ENCODE results near the gene WNK2.
"Not testable (repeated sequence)": the region's sequence is repeated elsewhere in the genome, so short reads cannot be mapped to it uniquely, and the experiment has no call there.

Gene WNK2

DNA sequence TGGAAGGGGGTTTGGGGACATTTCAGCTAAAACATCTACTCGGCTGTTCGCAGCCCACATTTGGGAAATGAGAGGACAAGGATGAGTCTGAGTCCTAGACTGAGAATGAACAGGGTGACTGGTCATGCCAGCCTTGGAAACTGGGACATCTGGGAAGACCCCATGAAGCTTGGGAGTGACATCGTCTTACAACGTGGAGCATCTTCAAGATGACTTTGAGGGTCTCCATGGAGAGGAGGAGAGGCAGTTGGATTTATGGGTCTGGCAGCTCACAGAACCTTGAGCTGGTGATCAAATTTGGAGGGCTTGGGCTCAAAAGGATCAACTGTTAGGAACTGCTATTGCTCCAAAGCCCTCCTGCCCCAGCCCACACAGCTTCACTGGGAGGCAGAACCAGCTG, 182.5 kb downstream of the WNK2 start:
- not testable (repeated sequence) for DNase-seq (ENCODE audit: low read depth, low spot score)

DNA sequence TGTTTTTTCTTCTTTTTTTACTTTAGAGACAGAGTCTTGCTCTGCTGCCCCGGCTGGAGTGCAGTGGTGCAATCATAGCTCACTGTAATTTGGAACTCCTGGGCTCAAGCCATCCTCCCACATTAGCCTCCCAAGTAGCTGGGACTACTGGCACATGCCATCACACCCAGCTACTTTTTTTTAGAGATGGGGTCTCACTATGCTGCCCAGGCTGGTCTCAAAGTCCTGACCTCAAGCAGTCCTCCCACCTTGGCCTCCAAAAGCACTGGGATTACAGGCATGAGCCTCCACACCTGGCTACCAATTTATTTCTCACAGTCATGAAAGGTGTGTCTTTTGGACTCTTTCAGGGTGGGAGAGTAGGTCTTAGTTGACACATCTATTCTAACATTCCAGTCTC, 184.5 kb downstream of the WNK2 start:
- no peak for DNase-seq (ENCODE audit: low read depth, low spot score)

DNA sequence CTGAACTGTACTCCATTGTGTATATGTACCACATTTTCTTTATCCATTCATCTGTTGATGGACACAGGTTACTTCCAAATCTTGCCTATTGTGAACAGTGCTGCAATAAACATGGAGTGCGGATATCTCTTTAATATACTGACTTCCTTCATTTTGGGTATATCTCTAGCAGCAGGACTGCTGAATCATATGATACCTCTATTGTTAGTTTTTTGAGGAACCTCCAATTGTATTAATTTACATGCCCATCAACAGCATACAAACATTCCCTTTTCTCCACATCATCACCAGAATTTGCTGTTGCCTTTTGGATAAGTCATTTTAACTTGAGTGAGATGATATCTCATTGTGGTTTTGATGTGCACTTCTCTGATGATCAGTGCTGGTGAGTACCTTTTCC, 185.7 kb downstream of the WNK2 start:
- DNase-seq (ENCODE audit: low read depth, low spot score), result no peak

Data from brain pericyte (primary cell).